Stimulated activated CD4-positive, alpha-beta T cell treated with anti-CD3 and anti-CD28 coated beads, Interleukin-15, amount 100 ng/mL, for 1 hour (primary cell): Measurements from ENCODE around the gene CYB5R4.
"Not testable (repeated sequence)": the region's sequence is repeated elsewhere in the genome, so short reads cannot be mapped to it uniquely, and the experiment has no call there.

Experiments
- DNase-seq, 2 donors: peaks; one replicate each; pipeline ENCODE4 v3.0.0-alpha.2; 2020; ENCODE audit warnings: low read depth in 1 of 2, low spot score in 1 of 2

The CYB5R4 gene

GRCh38 chr6:83907623-83908390 is 48.3 kb downstream of the CYB5R4 start:
- not testable (repeated sequence) for DNase-seq

- no peak for DNase-seq
These were observed 49.3 kb downstream of the CYB5R4 start for GRCh38 chr6:83908813-83909212.

- no peak for DNase-seq
These were observed 51.8 kb downstream of the CYB5R4 start for GRCh38 chr6:83911278-83911677.

- no peak for DNase-seq
These were observed 55.5 kb downstream of the CYB5R4 start for GRCh38 chr6:83914953-83915352.

GRCh38 chr6:83917001-83917400 is 57.5 kb downstream of the CYB5R4 start:
- DNase-seq: no peak

- no peak for DNase-seq
These were observed 60.5 kb downstream of the CYB5R4 start for GRCh38 chr6:83920017-83920416.

GRCh38 chr6:83921315-83921714 is 61.8 kb downstream of the CYB5R4 start:
- DNase-seq: no peak

GRCh38 chr6:83927470-83927869 is 68.0 kb downstream of the CYB5R4 start:
- no peak for DNase-seq

- no peak for DNase-seq
These were observed 68.8 kb downstream of the CYB5R4 start for GRCh38 chr6:83928286-83928685.

- not testable (repeated sequence) for DNase-seq
These were observed 86.8 kb downstream of the CYB5R4 start for GRCh38 chr6:83946201-83946833.

GRCh38 chr6:83947983-83948382 is 88.5 kb downstream of the CYB5R4 start:
- DNase-seq: not testable (repeated sequence)

- no peak for DNase-seq
These were observed 89.4 kb downstream of the CYB5R4 start for GRCh38 chr6:83948851-83949250.

GRCh38 chr6:83951423-83951822 is 91.9 kb downstream of the CYB5R4 start:
- DNase-seq: not testable (repeated sequence)

GRCh38 chr6:83952830-83953229 is 93.3 kb downstream of the CYB5R4 start:
- no peak for DNase-seq

GRCh38 chr6:83954371-83954770 is 94.9 kb downstream of the CYB5R4 start:
- DNase-seq: no peak

GRCh38 chr6:83958241-83958685 is 98.8 kb downstream of the CYB5R4 start:
- DNase-seq: no peak

- DNase-seq: no peak
These were observed 101.2 kb downstream of the CYB5R4 start for GRCh38 chr6:83960664-83961063.

GRCh38 chr6:83962582-83962981 is 103.1 kb downstream of the CYB5R4 start:
- DNase-seq: no peak

- no peak for DNase-seq
These were observed 107.0 kb downstream of the CYB5R4 start for GRCh38 chr6:83966539-83966938.

GRCh38 chr6:83970582-83970981 is 111.1 kb downstream of the CYB5R4 start:
- DNase-seq: no peak

GRCh38 chr6:83974409-83975050 is 115.0 kb downstream of the CYB5R4 start:
- DNase-seq: no peak
